PC-9 (cell line): ENCODE results near the gene F8A3.
"Not testable (repeated sequence)": the region's sequence is repeated elsewhere in the genome, so short reads cannot be mapped to it uniquely, and the experiment has no call there.

Experiments used
- EZH2 ChIP-seq: fragments of 200-600 bp; sonication (generic); IDR thresholded peaks from 2 replicates; pipeline ENCODE4 v1.8.0; 2017; ENCODE audit warnings: antibody characterized with exemption, low read depth
- TF ChIP-seq, protein P1 (sequence below): fragments of 200-600 bp; sonication (generic); conservative IDR thresholded peaks from 2 replicates; pipeline ENCODE4 v1.6.1; 2017; ENCODE audit warnings: mixed run types, antibody characterized with exemption, mild to moderate bottlenecking, moderate library complexity

DNA sequence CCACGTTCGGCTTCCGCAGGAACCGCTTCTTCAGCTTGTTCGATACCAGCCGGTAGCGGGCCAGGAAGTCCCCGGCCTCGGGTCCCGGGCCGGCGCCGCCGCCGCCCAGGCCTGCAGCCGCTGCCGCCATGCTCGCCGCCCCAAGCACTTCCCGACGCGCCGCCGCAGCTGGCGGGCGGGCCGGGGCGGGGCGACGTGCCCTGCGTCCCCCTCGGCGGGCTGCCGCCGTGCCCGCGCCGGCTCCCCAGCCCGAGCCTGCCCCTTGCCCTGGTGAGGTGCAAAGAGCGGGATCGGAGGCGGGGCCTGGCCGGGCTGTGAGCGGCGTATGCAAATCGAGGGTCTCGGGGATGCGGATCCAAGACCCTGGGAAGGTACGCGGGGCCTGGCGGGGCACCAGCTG is at the start of gene F8A3:
- TF ChIP-seq, protein P1, sequence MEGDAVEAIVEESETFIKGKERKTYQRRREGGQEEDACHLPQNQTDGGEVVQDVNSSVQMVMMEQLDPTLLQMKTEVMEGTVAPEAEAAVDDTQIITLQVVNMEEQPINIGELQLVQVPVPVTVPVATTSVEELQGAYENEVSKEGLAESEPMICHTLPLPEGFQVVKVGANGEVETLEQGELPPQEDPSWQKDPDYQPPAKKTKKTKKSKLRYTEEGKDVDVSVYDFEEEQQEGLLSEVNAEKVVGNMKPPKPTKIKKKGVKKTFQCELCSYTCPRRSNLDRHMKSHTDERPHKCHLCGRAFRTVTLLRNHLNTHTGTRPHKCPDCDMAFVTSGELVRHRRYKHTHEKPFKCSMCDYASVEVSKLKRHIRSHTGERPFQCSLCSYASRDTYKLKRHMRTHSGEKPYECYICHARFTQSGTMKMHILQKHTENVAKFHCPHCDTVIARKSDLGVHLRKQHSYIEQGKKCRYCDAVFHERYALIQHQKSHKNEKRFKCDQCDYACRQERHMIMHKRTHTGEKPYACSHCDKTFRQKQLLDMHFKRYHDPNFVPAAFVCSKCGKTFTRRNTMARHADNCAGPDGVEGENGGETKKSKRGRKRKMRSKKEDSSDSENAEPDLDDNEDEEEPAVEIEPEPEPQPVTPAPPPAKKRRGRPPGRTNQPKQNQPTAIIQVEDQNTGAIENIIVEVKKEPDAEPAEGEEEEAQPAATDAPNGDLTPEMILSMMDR = not testable (repeated sequence)
- TF ChIP-seq EZH2 = not testable (repeated sequence)
